Mesendoderm (in vitro differentiated cells): Measurements from ENCODE around the gene NKX3-2.

Experiments used
- DNase-seq: peaks from one replicate; pipeline ENCODE4 v3.0.0; 2013
- H2AK5ac ChIP-seq: 2 replicates; pipeline ENCODE4 v1.6.1; 2013; ENCODE audit warnings: low read length, inconsistent platforms
- H2BK120ac ChIP-seq: 2 replicates; pipeline ENCODE4 v1.6.1; 2013; ENCODE audit warnings: low read depth, mild to moderate bottlenecking, low read length, moderate library complexity, mixed read lengths
- H2BK15ac ChIP-seq: replicated peaks from 2 replicates; pipeline ENCODE4 v1.6.1; 2013; ENCODE audit warnings: low read depth, mild to moderate bottlenecking, moderate library complexity
- H2BK5ac ChIP-seq: 2 replicates; pipeline ENCODE4 v1.6.1; 2013; ENCODE audit warnings: low read length, inconsistent platforms
- H3K18ac ChIP-seq: 2 replicates; pipeline ENCODE4 v1.6.1; 2013; ENCODE audit warnings: mild to moderate bottlenecking, low read length, mixed read lengths
- H3K23ac ChIP-seq: one replicate; pipeline ENCODE4 v1.6.1; 2013; ENCODE audit warnings: low read length
- H3K27ac ChIP-seq: 2 replicates; pipeline ENCODE4 v1.5.1; 2013; ENCODE audit warnings: low read depth, mild to moderate bottlenecking, inconsistent platforms, low read length, moderate library complexity
- H3K27me3 ChIP-seq: 2 replicates; pipeline ENCODE4 v1.6.1; 2013; ENCODE audit warnings: low read length, control low read depth, mild to moderate bottlenecking, inconsistent platforms; ENCODE audit not compliant: insufficient read depth, poor library complexity
- H3K36me3 ChIP-seq: 2 replicates; pipeline ENCODE4 v1.6.1; 2013; ENCODE audit warnings: low read length, inconsistent platforms; ENCODE audit not compliant: control insufficient read depth, insufficient read depth
- H3K4ac ChIP-seq: one replicate; pipeline ENCODE4 v1.6.1; 2013; ENCODE audit warnings: low read depth, mild to moderate bottlenecking, low read length, moderate library complexity
- H3K4me1 ChIP-seq: 2 replicates; pipeline ENCODE4 v1.6.1; 2013; ENCODE audit warnings: low read depth, low read length, inconsistent platforms; ENCODE audit not compliant: control insufficient read depth
- H3K4me2 ChIP-seq: 2 replicates; pipeline ENCODE4 v1.6.1; 2013; ENCODE audit warnings: low read length
- H3K4me3 ChIP-seq: 2 replicates; pipeline ENCODE4 v1.5.1; 2013; ENCODE audit warnings: mild to moderate bottlenecking, low read length
- H3K56ac ChIP-seq: one replicate; pipeline ENCODE4 v1.6.1; 2013; ENCODE audit warnings: low read length
- H3K79me1 ChIP-seq: 2 replicates; pipeline ENCODE4 v1.6.1; 2013; ENCODE audit warnings: low read length, inconsistent platforms
- H3K79me2 ChIP-seq: 2 replicates; pipeline ENCODE4 v1.6.1; 2013; ENCODE audit warnings: mild to moderate bottlenecking, low read length; ENCODE audit not compliant: control insufficient read depth, insufficient read depth
- H3K9ac ChIP-seq: 2 replicates; pipeline ENCODE4 v1.6.1; 2013; ENCODE audit warnings: low read length, inconsistent platforms
- H4K5ac ChIP-seq: one replicate; pipeline ENCODE4 v1.6.1; 2013; ENCODE audit warnings: low read length
- H4K8ac ChIP-seq: one replicate; pipeline ENCODE4 v1.6.1; 2013; ENCODE audit warnings: low read depth, mild to moderate bottlenecking, control low read depth, low read length, moderate library complexity
- WGBS: extraction: QIAGEN DNeasy Blood & Tissue Kit; methylation state at CpG from one replicate; pipeline ENCODE4 v1.1.7; 2013; ENCODE audit warnings: low lambda C conversion rate, missing lambda C conversion rate; ENCODE audit not compliant: insufficient coverage; ENCODE audit errors: extremely low coverage; 5-methylcytosine and 5-hydroxymethylcytosine counted together

NKX3-2 gene

DNA sequence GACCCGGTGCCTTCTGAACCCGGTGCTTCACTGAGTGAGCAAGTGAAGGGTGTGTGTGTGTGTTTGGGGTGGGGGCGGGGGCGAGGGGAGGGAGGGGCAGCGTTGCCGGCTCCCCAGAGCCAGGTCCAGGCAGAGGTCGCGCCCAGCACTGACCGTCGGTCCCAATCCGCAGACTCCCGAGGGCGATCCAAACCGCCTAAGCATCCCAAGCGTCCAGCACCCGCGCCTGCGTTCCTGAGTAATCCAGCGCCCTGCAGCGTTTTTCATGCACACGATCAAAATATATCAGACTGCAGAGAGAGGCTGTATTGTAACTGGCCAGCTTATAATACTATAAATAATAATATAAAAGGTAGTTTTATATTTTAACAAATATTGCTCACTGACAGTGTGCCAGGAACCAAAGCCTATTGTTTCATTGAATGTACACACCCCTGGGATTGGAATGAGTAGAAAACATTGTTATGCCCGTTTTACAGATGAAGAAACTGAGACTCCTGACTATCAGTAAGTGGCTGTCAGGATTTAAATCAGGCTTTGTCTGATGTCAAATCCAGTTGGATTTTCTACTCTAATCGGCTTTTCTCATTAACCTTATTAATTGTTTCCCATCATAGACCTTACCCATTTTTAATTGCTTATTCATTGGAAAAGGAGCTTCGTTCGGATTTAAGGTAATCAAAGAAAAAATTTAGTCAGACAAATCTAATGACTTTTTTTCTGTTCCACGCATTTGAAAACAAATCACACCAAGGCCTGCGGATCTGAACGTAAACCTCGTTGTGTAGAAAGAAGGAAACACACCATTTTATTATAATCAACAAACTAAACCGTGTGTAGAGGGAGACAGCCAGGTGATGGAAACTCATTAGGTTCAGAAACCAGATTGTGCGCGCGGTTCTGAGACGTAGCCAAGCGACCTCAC, 4.0 kb upstream of the NKX3-2 start:
- Histone ChIP-seq H3K18ac (no peak overlapping the region), H3K4me3 (no peak overlapping the region), H3K36me3 (no peaks in the 10 kb centered on the region), H2BK15ac (no peak overlapping the region), H4K8ac (no peak overlapping the region), H3K9ac (no peak overlapping the region), H2BK5ac (no peak overlapping the region), H3K4me1 (peaks cover 1% of the 10 kb centered on the region), H2AK5ac (no peak overlapping the region), H3K79me2 (no peaks in the 10 kb centered on the region), H3K27ac (no peak overlapping the region), H3K4ac (no peak overlapping the region), H4K5ac (no peak overlapping the region), H3K27me3 (peaks cover 25% of the 10 kb centered on the region), H3K4me2 (peak overlapping the region; percentile 77), H2BK120ac (no peak overlapping the region), H3K79me1 (no peaks in the 10 kb centered on the region), H3K23ac (no peak overlapping the region), H3K56ac (no peak overlapping the region)
- no CpG with 5 or more reads among the region's 35 CpGs for WGBS
- no peak for DNase-seq

DNA sequence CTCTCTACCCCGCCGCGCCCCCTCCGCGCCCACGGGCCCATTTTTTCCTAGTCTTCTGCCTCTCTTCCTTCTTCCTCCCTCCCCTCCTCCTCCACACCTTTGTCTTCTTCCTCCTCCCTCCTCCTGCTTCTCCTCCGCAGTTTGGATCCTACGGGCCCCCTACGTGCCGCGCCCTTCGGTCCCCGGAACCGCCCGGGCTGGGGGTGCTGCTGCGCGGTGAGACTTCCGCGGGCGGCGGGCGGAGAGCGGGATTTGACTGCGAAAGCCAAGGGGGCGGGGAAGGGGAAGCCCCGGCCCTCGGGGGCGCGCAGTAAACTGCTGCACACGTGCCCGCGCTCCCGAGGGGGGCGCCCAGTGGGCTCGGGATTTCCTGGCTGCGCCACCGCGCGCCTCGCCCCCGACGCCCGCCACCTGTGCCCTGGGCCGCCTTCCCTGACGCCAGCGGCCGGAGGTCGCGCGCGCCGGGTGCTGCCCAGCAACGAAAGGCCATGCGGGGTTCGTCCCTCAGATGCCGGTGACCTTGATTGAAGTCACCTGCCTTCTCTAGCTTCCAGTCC, 3.3 kb upstream of the NKX3-2 start:
- Histone ChIP-seq H3K79me2 (no peaks in the 10 kb centered on the region), H3K4me2 (peak overlapping the region; percentile 77), H3K56ac (peak overlapping the region; percentile 80)

DNA sequence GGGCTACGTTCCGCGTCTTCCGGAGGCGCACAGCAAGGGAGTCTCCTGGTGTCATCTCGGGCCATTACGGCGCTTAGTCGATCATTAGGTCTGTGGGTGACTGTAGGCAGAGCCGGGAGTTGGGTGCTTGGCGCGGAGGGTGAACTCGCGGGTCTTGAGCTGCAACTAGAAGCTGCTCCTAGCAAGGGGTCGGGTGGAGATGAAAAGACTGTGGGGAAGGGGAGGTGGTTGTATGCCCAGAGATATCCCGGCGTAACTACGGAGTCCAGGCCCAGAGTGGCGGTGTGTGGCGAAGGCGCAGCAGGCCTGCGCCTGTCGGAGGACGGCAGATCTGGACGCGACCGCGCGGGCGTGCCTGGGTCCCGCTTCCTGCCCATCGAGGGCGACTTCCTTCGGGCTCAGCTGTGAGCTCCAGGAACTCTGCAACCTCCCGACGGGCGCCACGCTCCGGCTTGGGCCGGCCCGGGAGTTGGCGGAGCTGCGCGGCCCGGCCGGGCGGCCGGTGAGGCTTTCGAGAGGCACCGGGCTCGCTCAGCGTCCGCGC, 2.7 kb upstream of the NKX3-2 start:
- DNase-seq: no peak
- Histone ChIP-seq H3K27me3 (peaks cover 36% of the 10 kb centered on the region), H3K56ac (peak overlapping the region; percentile 80), H3K9ac (peak overlapping the region; percentile 48), H2BK15ac (no peak overlapping the region), H3K4me1 (peaks cover 1% of the 10 kb centered on the region), H2AK5ac (no peak overlapping the region), H3K79me2 (no peaks in the 10 kb centered on the region), H3K4me2 (peak overlapping the region; percentile 77), H3K79me1 (no peaks in the 10 kb centered on the region), H3K18ac (no peak overlapping the region), H3K36me3 (no peaks in the 10 kb centered on the region), H3K4ac (no peak overlapping the region), H3K23ac (no peak overlapping the region), H4K8ac (no peak overlapping the region), H2BK5ac (no peak overlapping the region), H4K5ac (no peak overlapping the region), H2BK120ac (no peak overlapping the region), H3K4me3 (peak overlapping the region; percentile 20), H3K27ac (no peak overlapping the region)
- no CpG with 5 or more reads among the region's 54 CpGs for WGBS

More for the DNA sequence above, 3.3 kb upstream of the NKX3-2 start:
- Histone ChIP-seq H2AK5ac (no peak overlapping the region), H3K27me3 (peaks cover 33% of the 10 kb centered on the region), H3K36me3 (no peaks in the 10 kb centered on the region), H3K4me1 (peaks cover 1% of the 10 kb centered on the region), H3K4me3 (peak overlapping the region; percentile 20), H4K5ac (no peak overlapping the region), H2BK120ac (no peak overlapping the region), H3K27ac (no peak overlapping the region), H2BK5ac (no peak overlapping the region), H4K8ac (no peak overlapping the region), H3K4ac (no peak overlapping the region), H3K9ac (peak overlapping the region; percentile 48), H3K18ac (no peak overlapping the region), H3K79me1 (no peaks in the 10 kb centered on the region), H3K23ac (no peak overlapping the region), H2BK15ac (no peak overlapping the region)
- no peak for DNase-seq
- no CpG with 5 or more reads among the region's 56 CpGs for WGBS

DNA sequence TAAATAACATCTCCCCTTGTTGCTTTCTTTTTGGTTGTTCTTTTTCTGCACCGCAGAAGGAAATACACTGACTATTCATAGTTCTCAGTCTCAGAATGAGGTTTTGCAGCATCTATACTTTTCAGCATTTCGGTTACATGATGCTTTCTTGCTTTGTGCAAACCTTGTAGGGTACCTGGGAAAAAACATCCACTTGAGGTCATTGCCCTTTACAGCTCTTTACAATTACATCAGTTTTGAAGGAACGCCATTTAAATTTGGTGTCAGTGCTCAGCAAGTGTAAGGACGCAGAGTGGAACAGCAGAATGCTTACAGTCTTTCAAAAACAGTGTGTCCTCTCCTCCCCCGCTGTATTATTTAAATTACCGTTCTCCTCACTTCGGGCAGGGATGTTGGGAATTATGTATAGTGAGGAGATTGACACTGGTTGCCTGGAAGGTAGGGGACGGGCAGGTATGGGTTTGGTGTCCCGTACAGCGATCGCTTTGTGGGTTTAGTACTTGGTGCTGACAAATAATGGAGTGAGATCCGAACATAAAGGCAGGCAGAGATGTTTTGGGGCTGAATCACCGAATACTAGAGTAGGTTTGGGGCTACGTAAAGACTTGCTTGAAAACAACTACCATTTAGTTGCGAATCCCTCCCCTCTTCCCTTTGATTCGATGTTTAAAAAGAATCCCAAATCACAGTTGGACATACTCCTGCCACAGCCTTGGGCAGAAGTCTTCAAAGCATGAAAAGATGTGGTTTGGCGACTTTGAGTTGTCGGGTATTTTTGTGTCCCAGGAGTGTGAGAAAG, 2.0 kb upstream of the NKX3-2 start:
- H3K27ac ChIP-seq: no peak overlapping the region
- H3K79me2 ChIP-seq: no peaks in the 10 kb centered on the region
- H2BK5ac ChIP-seq: no peak overlapping the region
- peak overlapping the region; percentile 48 for H3K9ac ChIP-seq
- H2AK5ac ChIP-seq: no peak overlapping the region
- H3K56ac ChIP-seq: peak overlapping the region; percentile 80
- H3K4ac ChIP-seq: no peak overlapping the region
- peaks cover 1% of the 10 kb centered on the region for H3K4me1 ChIP-seq
- no peaks in the 10 kb centered on the region for H3K79me1 ChIP-seq
- no peak for DNase-seq
- WGBS: no CpG with 5 or more reads among the region's 18 CpGs
- H3K4me2 ChIP-seq: peak overlapping the region; percentile 77
- no peaks in the 10 kb centered on the region for H3K36me3 ChIP-seq
- no peak overlapping the region for H2BK120ac ChIP-seq
- H3K27me3 ChIP-seq: peaks cover 40% of the 10 kb centered on the region
- no peak overlapping the region for H4K8ac ChIP-seq
- no peak overlapping the region for H3K4me3 ChIP-seq
- no peak overlapping the region for H2BK15ac ChIP-seq
- H3K23ac ChIP-seq: no peak overlapping the region
- no peak overlapping the region for H3K18ac ChIP-seq
- H4K5ac ChIP-seq: no peak overlapping the region

DNA sequence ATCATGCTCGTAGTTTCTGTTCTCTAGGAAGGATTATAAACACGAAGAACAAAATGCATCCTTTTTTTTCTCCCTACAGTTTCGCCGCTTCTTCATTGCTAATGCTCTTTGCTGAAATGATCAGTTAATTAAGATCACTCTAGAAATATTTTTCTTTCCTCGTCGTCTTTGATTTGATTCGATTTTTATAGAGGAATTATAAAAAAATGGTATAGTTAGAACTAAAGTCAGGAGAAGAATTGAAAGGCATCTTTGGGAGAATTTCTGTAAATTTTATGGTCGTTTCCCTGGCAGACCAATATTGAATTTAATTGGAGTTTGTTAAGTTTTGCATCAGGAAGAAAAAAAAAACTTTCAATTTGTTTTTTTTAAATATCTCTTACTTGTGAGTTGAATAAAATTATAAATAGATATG, 1.1 kb upstream of the NKX3-2 start:
- Histone ChIP-seq H3K23ac (no peak overlapping the region), H3K36me3 (no peaks in the 10 kb centered on the region), H2BK15ac (no peak overlapping the region), H3K4me1 (peaks cover 1% of the 10 kb centered on the region), H3K9ac (no peak overlapping the region), H3K79me2 (no peaks in the 10 kb centered on the region), H3K4me2 (peak overlapping the region; percentile 34), H2BK120ac (no peak overlapping the region), H3K27me3 (peaks cover 50% of the 10 kb centered on the region), H2AK5ac (no peak overlapping the region), H3K56ac (no peak overlapping the region), H3K18ac (no peak overlapping the region), H3K4me3 (no peak overlapping the region), H2BK5ac (no peak overlapping the region), H3K4ac (no peak overlapping the region), H4K5ac (no peak overlapping the region), H3K79me1 (no peaks in the 10 kb centered on the region), H3K27ac (no peak overlapping the region), H4K8ac (no peak overlapping the region)
- no peak for DNase-seq
- WGBS: no CpG with 5 or more reads among the region's 8 CpGs
